Occipital lobe (tissue), 3 donors: ENCODE results near the gene CLDN9. TPM values are rescaled to one million over a fixed set of nuclear protein-coding genes. Genes with fewer than 3 reads are reported as not detected.
"Not testable (repeated sequence)": the region's sequence is repeated elsewhere in the genome, so short reads cannot be mapped to it uniquely, and the experiment has no call there.

Experiments
- DNase-seq: peaks from one replicate; lab custom pipeline; 2025; lab: John Stamatoyannopoulos, UW
- small RNA-seq: library from RNA; depleted of rRNA; stranded (forward); fragments of <200 nt; gene quantifications from one replicate; pipeline ENCODE3, GENCODE V24; 2014
- total RNA-seq: library from RNA; depleted of rRNA; stranded (reverse); fragments of >200 nt; gene quantifications from one replicate; pipeline ENCODE4 v1.2.3, GENCODE V29; 2014

CLDN9 gene
- total RNA-seq, 1 donor from 2014 or later = not detected

DNA sequence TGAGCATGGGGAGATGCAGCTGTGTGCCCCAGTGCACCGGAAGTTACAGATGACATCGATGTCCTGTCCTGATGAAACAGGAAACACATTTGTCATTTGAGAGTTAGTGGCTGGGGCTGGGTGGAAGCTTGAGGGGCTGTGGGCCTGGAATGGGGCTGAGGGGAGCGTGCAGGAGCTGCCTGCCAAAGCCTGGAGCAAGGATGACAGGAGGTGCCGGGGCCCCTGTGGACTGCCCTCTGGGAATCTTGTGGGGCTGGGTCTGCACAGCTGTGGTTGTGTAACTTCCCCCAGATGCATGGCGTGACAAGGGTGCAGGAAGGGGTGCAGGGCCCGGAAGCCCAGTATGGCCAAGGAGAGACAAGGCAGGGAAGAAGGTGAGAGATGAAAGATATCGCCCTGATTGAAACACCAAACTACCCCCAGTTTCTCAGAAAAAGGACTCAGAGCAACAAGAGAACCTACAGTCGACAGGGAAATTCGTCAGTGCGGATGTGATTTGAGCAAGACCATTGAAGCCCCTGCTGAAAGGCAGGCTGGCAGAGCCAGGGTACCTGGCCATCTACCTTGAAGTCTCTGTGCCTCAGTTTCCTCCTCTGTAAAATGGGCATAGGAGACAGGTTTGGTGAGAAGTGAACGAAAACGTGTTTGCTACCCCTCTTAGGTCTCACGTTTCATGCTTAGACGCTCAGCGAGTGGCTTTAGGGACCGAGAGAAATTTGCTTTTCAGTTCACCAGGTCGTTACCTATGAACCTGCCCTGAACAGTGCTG, 42.4 kb downstream of the CLDN9 start:
- DNase-seq = no peak

DNA sequence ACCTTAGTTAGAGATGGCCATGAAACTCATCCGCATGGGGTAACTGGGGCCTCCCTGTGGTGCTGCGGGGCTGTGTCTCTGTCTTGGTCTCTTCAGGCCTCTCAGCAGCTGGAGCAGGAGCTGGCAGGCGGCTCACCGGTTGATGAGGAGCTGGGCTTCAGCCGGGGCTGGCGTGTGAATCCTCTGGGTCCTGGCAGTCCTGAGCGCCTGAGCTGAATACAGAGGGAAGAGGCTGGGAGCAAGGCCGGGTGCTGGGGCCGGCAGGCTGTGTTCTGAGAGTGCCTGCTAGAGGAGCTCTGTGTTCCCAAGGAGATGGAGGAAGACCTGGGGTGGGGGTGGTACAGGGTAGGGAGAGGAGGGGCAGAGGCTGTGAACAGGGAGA, 43.0 kb downstream of the CLDN9 start:
- DNase-seq = not testable (repeated sequence)

DNA sequence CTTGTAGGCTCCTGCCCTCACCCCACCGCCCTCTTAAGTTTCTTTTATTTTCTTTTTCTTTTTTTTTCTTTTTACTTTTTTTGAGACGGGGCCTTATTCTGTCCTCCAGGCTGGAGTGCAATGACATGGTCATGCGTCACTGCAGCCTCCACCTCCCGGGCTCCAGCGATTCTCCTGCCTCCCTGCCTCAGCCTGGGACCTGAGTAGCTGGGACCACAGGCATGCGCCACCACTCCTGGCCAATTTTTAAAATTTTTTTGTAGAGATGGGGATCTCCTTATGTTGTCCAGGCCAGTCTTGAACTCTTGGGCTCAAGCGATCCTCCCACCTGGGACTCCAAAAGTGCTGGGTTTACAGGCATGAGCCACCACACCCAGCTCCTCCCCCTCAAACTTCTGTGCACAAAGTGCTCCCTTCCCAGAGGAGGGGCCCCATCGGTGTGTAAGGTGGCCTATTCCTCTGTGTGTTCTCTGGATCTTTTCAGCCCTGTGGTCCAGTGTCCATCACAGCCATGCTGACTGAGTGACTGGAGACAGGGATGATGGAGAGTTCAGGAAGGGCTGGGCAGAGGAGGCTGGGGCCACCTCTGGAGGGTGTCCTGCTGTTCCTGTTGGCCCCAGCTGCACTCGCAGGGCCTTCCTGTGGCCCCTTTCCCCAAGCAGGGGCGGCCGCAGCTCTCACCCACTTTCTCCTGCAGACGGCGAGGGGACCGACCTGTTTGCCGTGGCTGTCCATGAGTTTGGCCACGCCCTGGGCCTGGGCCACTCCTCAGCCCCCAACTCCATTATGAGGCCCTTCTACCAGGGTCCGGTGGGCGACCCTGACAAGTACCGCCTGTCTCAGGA, 43.8 kb downstream of the CLDN9 start:
- DNase-seq = no peak

DNA sequence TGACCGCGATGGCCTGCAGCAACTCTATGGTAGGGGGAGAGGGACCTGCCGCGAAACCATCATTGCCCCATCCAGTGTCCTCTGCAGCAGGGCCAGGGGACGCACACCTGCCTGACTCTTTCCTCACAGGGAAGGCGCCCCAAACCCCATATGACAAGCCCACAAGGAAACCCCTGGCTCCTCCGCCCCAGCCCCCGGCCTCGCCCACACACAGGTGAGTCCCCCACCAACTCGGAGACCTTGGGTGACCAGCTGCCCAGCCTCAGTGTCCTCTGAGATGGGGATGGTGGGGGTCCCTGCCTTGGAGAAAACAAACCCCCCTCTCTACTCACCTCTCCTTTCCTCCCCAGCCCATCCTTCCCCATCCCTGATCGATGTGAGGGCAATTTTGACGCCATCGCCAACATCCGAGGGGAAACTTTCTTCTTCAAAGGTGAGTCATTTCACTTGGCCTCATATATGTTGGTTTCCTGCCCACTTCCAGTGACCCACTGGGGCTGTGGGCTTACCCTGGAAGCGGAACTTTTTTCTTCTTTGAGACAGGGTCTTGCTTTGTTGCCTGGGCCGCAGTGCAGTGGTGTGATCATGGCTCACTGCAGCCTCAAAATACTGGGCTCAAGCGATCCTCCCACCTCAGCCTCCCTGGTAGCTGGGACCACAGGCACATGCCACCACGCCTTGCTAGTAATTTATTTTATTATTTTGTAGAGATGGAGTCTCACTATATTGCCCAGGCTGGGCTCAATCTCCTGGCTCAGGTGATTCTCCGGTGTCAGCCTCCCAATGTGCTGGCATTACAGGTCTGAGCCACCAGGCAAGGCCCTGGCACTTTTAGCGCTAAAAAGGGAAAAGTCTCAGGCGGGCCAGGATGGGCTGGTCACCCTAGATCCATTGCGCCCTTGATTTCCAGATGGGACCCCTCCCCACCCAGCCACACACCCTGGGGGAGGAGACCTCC, 44.7 kb downstream of the CLDN9 start:
- DNase-seq = no peak

DNA sequence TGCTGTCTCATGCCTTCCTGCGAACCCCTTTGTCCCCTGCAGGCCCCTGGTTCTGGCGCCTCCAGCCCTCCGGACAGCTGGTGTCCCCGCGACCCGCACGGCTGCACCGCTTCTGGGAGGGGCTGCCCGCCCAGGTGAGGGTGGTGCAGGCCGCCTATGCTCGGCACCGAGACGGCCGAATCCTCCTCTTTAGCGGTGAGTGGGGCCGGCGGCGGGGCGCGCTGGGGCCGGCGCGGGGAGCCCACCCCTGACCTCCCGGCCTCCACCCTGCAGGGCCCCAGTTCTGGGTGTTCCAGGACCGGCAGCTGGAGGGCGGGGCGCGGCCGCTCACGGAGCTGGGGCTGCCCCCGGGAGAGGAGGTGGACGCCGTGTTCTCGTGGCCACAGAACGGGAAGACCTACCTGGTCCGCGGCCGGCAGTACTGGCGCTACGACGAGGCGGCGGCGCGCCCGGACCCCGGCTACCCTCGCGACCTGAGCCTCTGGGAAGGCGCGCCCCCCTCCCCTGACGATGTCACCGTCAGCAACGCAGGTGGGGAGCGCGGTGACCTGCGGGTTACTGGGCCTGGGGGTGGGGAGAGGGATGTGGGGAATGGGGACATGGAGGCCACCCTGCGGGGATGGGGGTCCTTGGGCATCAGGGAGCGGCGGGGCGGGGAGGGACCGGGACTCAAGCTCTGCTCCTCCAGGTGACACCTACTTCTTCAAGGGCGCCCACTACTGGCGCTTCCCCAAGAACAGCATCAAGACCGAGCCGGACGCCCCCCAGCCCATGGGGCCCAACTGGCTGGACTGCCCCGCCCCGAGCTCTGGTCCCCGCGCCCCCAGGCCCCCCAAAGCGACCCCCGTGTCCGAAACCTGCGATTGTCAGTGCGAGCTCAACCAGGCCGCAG, 45.7 kb downstream of the CLDN9 start:
- no peak for DNase-seq

DNA sequence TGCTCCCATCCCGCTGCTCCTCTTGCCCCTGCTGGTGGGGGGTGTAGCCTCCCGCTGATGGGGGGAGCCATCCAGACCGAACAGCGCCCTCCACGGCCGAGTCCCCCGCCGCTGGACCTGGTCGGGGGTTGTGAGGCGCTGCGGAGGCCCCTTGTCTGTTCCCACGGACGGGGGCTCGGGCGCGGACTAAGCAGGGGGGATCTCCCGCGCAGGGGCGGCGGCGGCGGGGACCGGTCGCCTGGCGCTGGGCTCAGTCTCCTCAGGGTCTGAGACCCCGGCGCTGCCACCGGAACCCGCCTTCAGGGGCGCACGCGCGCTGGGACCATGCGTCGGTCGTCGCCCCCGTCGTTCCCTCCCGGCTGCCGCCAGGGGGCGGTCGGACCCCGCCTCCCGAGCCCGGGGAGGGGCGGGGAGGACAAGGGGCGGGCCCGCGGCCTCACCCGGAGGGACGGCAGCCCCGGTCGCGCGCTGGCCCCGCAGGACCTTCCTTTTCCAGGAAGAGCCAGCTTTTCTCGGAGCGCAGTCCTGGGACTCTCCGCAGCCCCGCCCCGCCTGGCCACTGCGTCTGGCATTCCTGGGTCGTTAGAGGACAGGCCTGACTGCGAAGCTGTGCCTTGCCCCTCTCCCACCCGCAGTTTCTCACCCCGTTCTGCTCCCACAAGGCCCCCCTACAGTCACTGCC, 46.5 kb downstream of the CLDN9 start:
- peak; percentile 77 for DNase-seq

DNA sequence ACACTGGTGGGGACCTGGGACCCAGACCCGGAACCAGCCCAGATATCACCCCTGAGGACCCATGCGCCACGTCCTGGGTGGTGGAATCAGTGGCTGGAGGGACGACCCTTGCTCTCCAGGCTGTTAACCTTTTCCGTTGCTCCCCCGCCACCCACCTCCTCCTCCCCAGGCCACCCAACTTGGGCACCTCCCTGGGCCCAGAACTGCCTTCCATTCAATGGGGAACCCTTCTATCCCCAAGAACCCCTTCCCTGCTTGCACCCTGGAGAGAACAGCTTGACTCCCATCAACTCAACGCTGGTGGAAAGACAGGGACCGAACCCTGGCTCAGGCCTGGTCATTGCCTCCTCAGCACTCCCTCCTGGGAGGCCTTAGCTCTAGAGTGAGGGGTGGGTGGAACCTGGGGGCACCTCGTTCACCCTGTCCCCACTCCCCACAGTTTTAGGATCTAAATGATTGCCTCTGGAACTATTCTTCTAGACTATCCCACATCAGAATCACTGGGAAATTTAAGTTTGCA, 47.1 kb downstream of the CLDN9 start:
- no peak for DNase-seq

DNA sequence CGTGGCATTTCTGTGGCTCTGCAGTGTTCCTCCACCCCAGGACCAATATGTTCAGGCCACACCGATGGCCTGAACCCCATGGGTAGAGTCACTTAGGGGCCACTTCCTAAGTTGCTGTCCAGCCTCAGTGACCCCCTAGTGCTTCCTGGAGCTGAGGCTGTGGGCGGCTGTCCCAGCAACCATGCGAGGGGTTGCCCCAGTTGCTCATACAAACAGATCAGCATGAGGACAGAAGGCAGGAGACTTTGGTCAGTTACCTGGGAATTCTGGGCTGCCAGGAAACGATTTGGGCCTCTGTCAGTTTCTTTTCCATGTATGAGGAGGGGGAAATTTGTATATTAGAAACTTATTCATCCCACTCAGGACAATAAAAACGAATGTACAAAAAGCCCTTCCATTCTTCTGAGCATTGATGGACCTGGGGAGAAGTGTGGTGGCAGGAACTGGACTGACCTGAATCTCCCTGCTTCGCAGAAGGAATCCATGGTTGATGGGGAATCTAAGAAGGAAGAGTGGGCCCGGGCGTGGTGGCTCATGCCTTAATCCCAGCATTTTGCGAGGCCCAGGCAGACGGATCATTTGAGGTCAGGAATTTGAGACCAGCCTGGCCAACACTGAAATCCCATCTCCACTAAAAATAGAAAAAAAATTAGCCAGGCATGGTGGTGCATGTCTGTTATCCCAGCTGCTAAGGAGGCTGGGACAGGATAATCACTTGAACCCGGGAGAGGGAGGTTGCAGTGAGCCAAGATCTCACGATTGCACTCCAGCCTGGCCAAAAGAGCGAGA, 47.8 kb downstream of the CLDN9 start:
- DNase-seq = no peak

DNA sequence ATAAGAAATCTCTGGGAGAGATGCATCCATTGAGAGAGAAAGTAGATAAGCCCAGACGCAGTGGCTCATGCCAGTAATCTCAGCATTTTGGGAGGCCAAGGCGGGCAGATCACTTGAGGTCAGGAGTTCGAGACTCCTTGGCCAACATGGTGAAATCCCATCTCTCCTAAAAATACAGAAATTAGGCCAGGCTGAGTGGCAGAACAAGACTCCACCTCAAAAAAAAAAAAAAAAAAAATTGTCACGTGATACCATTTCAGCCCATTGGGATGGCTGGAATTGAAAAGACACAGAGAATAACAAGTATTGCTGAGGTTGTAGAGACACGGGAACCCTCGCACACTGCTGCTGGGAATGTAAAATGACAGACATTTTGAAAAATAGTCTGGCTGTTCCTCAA, 49.8 kb downstream of the CLDN9 start:
- DNase-seq = no peak

DNA sequence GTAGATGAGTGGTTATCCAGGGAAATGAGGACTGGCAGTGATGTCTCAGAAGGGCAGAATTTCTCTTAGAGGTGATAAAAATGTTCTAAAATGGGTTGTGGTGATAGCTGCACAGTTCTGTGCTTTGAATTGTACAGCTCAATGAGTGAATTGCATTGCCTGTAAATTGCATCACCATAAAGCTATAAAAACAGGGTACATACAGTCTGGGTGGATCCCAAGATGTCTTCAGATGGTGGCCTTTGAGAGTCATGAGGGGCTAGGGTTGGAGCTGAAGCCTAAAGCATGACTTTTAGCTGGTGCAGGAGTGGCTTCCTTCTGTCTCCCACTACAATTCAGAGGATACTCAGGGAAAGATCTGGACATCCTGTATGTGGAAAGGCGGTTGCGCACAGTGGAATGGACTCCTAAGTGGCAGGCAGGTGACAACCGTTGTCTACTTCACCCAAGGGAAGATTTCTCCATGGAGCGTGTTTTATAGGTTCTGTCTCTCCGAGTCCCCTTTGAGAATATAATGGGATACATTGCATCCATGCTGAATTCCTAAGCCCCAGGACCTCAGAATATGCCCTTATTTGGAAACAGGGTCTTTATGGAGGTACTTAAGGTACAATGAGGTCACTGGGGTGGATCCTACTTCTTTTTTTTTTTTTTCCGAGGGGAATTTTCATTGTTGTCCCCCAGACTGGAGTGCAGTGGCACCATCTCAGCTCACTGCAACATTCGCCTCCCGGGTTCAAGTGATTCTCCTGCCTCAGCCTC, 51.1 kb downstream of the CLDN9 start:
- DNase-seq = no peak

Small RNA genes within 50 kb of the gene (small RNA-seq; reads per million reads assigned to genes)
- not detected for gene LINC00514

Other genes with a start within 250 kb of the CLDN9 start
- 84.1 TPM for gene ELOB, start 235.6 kb upstream of the CLDN9 start, total RNA-seq
- gene PRSS33, start 225.4 kb upstream of the CLDN9 start, total RNA-seq = not detected
- gene PRSS41, start 214.5 kb upstream of the CLDN9 start, total RNA-seq = not detected
- gene PRSS21, start 195.7 kb upstream of the CLDN9 start, total RNA-seq = not detected
- gene ZG16B, start 182.6 kb upstream of the CLDN9 start, total RNA-seq = 0.47 TPM
- not detected for gene PRSS22, start 154.8 kb upstream of the CLDN9 start, total RNA-seq
- 43.8 TPM for gene FLYWCH2, start 129.7 kb upstream of the CLDN9 start, total RNA-seq
- gene FLYWCH1, start 101.0 kb upstream of the CLDN9 start, total RNA-seq = 20.7 TPM
- gene KREMEN2, start 48.6 kb upstream of the CLDN9 start, total RNA-seq = not detected
- gene PAQR4, start 43.6 kb upstream of the CLDN9 start, total RNA-seq = 19.7 TPM
- 3.0 TPM for gene PKMYT1, start 32.5 kb upstream of the CLDN9 start, total RNA-seq
- gene CLDN6, start 5.3 kb downstream of the CLDN9 start, total RNA-seq = not detected
- 2.0 TPM for gene TNFRSF12A, start 7.4 kb downstream of the CLDN9 start, total RNA-seq
- 15.1 TPM for gene HCFC1R1, start 11.0 kb downstream of the CLDN9 start, total RNA-seq
- gene THOC6, start 11.1 kb downstream of the CLDN9 start, total RNA-seq = 5.8 TPM
- not detected for gene BICDL2, start 24.0 kb downstream of the CLDN9 start, total RNA-seq
- 0.62 TPM for gene MMP25, start 33.6 kb downstream of the CLDN9 start, total RNA-seq
- gene IL32, start 52.7 kb downstream of the CLDN9 start, total RNA-seq = 1.1 TPM
- not detected for gene ZSCAN10, start 86.4 kb downstream of the CLDN9 start, total RNA-seq
- gene ZNF205, start 99.7 kb downstream of the CLDN9 start, total RNA-seq = 18.9 TPM
- 8.3 TPM for gene ZNF213, start 122.1 kb downstream of the CLDN9 start, total RNA-seq
- 0.78 TPM for gene OR1F1, start 175.3 kb downstream of the CLDN9 start, total RNA-seq
- gene ZNF200, start 222.2 kb downstream of the CLDN9 start, total RNA-seq = 17.9 TPM
- 0.47 TPM for gene MEFV, start 243.7 kb downstream of the CLDN9 start, total RNA-seq